Left renal pelvis (tissue), 4 donors: ENCODE measurements around the gene TNFAIP1. TPM values are rescaled to one million over a fixed set of nuclear protein-coding genes. Genes with fewer than 3 reads are reported as not detected.
"Not testable (repeated sequence)": the region's sequence is repeated elsewhere in the genome, so short reads cannot be mapped to it uniquely, and the experiment has no call there.

ENCODE experiments used
- DNase-seq, 4 donors: peaks; one replicate each; pipeline ENCODE4 v3.0.0-alpha.2; 2013; ENCODE audit warnings: low read depth in 4 of 4, low spot score in 3 of 4
- polyA plus RNA-seq, 4 donors: library from polyadenylated mRNA; unstranded; fragments of 120-200 nt; gene quantifications; one replicate each; pipeline ENCODE4 v1.2.1, GENCODE V29; 2013; ENCODE audit not compliant: insufficient read length in 4 of 4

Gene TNFAIP1
- polyA plus RNA-seq: 10 to 100 TPM; 32.4 to 47.3 (median 39.4) TPM

DNA sequence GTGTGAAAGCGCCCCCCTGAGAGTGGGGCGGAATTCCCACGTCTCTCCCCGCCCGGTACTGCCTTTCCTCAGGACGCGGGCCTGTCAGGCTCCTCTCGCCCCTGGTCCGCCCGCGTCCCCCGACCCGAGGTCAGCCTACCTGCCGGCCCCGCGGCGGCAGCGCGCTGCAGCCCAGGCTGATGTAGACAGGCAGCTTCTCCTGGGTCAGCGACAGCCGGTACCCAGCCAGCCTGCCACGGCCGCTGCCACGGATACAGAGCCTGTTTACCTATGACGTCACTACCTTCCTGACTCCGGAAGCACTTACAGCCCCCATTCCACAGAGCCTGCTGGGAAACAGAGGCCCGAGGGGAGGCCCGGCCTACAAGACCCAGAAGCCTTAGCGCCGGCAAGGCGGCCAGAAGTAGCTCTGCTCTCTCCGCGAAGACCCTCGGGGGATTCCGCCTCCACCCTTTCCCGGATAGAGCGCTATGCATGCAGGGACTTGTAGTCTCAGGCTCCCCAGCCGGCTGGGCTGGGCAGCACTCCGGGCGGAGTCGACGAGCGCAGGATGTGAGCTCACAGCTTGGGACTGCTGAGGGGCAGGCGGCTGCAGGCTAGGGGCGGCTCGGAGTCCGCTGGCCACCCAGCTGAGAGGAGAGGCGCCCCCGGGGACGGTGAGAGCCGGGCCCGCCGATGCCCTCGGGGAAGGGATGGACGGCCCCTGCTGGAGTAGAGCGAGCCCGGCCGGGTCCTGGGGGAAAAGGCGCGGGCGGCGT lies at the start of gene TNFAIP1, which contains the start of gene IFT20:
Gene TNFAIP1, plus strand, starts transcription at position 561 of the 758 bp plus-strand sequence. CDS start 3,761 bp downstream, outside the sequence.
Gene IFT20, minus strand, starts transcription at position 272 of the 758 bp plus-strand sequence. CDS start 3,487 bp downstream, outside the sequence.
- peak; percentile 98 to 100 (median 98) for DNase-seq

DNA sequence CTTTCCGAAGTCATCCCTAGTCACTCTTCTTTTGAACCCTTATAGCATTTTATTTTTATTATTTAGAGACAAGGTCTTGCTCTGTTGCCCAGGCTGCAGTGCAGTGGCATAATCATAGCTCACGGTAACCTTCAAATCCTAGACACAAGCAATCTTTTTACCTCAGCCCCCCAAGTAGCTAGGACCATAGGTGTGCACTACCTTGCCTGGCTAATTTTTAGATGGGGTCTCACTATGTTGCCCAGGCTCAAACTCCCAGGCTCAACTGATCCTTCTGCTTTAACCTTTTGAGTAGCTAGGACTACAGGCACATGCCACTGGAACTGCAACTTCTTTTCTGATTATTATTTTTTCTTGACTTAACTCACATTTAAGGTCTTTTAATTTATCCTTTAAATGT lies 49.6 kb upstream of the TNFAIP1 start:
- no peak for DNase-seq

GRCh38 chr17:28290703-28291102 lies 44.9 kb upstream of the TNFAIP1 start:
- no peak for DNase-seq

- DNase-seq: no peak
These were observed 43.7 kb upstream of the TNFAIP1 start for GRCh38 chr17:28291780-28292330.

- DNase-seq: not testable (repeated sequence)
These were observed 42.7 kb upstream of the TNFAIP1 start for GRCh38 chr17:28292878-28293277.

DNA sequence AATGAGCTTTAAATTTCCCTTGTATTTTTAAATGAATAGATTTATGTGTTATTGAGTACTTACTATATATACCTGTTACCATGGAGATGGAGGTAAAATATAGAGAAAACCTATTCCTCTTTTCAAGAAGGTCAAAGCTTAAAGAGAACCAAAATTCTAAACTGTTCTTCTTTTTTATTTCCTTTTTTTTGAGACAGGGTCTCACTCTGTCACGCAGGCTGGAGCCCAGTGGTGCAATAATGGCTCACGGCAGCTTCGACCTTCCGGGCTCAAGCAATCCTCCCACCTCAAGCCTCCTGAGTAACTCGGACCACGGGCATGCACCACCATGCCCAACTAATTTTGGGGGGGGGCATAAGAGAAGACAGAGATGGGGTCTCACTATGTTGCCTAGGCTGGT lies 41.6 kb upstream of the TNFAIP1 start:
- DNase-seq: no peak

DNA sequence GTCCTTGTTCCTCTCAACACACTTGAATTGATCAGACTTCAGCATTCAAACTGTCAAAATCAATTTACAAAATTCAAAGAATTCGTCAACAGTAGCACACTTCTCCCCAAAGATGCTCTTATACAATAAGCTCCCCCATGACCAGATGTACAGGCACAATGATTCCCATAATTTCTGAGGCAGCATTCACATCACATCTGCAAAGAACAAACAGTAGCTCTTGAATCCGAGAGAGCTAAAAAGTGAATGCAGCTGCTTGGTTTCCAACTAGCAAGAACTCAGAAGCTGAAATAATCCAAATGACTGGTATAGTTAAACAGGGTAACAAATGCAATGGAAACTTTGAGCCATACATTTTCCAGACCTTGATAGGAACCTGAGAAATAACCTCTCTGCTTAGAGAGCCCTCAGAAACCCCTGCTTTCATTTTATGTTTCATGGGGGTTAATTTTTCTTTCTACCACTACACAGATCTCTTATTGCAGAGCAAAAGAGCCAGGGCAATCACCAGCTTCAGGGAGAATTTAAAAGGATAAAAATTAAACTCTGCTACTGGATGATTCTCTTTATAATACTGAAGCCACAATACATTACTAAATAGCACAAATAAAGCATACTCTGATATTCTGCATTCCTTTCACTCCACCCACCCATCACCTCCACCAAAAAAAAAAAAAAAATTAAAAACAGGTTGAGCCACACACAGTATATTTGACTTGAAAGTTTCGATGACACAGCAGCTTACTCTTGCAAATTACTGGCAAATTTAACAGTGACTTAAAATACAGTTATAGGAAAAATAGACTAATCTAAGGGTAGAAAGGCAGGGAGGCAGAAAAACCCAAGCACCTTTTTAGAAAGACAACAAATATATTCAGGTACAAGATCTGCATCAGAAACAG lies 39.6 kb upstream of the TNFAIP1 start:
- no peak for DNase-seq

DNA sequence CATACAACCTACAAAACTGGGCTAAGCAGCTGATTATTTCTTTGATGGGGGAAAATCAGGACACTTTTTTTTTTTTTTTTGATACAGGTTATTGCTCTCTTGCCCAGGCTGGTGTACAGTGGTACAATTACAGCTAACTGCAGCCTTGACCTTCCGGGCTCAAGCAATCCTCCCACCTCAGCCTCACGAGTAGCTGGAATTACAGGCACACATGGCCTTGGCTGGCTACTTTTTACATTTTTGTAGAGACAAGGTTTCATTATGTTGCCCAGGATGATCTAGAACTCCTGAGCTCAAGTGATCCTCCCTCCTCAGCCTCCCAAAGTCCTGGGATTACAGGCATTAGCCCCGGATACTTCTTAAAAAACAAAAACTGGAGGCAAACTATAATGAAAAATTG lies 37.1 kb upstream of the TNFAIP1 start:
- no peak for DNase-seq

DNA sequence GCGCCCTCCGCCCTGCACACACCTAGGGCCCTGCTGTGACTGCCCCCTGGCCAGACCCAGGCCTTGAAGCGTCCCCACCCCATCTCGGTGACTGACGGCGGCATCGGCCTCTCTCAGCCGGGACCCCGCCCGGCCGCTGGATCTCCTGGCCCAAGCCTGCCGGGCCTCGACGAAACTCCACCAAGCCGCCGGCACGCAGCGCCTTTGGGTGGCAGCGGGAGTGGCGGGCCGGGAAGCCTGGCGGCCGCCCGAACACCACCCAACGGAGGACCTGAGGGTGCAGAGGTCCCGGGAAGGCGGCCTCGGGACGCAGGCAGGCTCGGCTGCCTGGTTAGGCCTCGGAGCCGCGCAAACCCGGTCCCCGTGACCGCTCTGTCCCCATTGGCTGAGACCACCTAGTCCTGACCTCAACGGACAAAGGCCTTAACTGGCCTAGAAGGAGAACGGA lies 28.6 kb upstream of the TNFAIP1 start:
- DNase-seq: no peak

DNA sequence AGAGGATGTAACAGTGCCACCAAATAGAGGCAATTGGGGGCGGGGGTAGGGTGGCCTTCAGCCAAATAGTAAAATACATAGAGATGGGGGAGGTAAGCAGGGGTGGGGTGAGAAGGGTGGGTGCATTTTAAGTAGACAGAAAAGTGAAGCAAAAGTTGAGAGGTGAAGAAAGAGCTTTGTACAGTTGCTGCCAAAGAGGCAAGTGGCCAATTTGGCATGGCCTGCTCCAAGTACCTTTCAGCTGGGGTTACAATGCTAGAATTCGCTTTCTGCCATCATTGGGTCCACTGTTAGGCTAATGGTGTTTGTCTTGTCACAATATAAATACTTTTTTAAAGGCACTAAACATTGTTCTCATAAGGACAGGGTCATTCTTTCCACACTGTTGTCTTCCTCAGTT lies 21.7 kb upstream of the TNFAIP1 start:
- DNase-seq: no peak

GRCh38 chr17:28315846-28316705 lies 19.5 kb upstream of the TNFAIP1 start:
- DNase-seq: no peak

DNA sequence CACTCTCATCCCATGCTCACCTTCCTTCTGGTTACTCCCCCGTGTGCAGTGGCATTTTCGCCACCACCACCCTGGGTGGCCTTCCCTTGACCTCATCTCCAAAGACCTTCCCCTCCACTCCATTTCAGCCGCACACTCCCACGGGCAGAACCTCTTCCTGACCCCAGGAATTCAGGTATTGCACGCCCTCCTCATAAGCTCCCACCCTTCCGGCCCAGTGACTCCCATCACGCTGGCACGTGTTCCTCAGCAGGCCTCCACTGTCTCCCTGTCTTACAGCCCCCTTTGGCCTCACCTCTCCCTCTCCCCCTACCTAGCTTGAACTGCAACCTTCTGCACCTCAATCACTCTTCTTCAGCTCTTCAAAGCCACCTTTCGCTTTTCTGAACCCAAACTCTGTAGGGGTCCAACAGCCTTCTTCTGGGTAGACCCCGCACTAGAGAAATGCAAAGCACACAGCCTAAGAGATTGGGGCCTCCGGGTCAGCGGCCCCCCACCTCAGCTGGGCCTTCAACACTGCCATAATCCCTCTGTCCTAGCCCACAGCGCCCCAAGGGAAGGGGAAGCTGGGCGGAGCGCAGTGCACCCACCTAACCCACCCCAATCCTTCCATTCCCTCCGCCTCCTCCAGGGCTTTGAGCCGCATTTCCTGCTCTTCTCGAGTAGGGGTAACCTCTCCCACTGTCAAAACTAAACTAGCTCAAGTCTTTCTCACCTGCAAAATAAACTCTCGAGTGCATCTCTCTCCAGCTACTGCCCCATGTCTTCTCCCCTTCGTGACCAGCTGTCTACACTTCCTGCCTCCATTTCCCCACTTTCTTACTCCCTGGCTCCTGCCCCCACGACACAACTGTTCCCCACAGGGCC lies 18.2 kb upstream of the TNFAIP1 start:
- DNase-seq: no peak

GRCh38 chr17:28317966-28318758 lies 17.4 kb upstream of the TNFAIP1 start:
- no peak for DNase-seq

DNA sequence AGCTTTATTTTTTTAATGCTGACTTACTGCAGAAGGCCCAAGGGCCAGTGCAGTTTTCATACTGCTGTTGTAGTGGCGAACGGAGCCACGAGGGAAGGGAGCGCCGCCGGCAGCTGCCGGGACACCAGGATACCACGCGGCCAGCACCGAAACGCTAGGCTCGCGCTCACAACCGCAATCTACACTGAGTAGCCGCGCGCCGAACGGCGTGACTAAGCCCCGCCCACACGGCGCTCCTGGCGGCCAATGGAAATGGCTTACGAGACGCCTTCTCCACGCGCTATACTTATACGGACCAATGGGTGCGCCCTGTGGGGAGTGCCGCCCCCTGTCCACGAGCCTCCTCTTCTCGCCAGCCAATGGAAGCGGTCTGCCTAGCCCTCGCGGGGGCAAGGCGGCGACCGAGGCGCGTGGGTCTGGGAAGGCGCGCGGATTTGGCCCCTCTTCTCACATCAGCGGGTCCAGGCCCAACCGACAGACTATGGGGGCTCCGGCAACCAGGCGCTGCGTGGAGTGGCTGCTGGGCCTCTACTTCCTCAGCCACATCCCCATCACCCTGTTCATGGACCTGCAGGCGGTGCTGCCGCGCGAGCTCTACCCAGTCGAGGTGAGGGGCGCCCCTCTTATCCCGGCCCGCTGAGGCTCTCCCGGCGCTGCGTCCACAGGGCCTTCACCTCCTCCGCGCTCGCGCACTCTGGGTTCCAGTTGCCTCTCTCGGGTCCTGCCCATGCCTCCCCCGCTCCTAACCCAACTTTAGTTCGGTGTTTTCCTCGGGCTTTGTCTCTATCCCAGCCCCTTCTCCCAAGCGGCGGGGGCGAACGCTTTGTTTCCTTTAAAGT lies 16.6 kb upstream of the TNFAIP1 start, which contains the start of gene TMEM97:
Gene TMEM97, plus strand, starts transcription at position 442 of the 839 bp plus-strand sequence. Its CDS starts 40 bp downstream, at position 482.
- peak; percentile 83 to 91 (median 90) for DNase-seq

DNA sequence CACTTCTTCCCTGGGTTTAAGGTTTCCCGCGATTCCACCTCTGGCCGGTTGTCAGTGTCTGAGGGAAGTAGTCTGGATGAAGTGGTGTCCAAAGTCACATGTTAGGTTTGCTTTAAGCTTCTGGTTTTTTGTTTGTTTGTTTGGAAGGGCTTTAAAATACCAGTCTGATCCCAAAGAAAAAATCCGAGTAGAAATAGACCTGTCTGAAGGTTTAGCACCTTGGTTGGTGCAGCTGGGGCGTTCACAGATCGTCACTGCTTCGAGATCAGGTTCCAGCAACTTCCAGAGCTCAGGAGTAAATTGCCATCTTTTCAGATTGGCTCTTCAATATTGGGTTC lies 16.0 kb upstream of the TNFAIP1 start:
- DNase-seq: no peak

GRCh38 chr17:28320215-28321061 lies 15.1 kb upstream of the TNFAIP1 start:
- no peak for DNase-seq
